Suprapubic skin (tissue), 3 donors: Measurements from ENCODE around the gene FEZ2.

Source experiments
- CTCF ChIP-seq, 2 donors: fragments of 200-600 bp in 1 of 2; fragments of 450-650 bp in 1 of 2; sonication (generic) in 1 of 2; IDR thresholded peaks; one replicate each; pipeline ENCODE4 v1.5.1; 2016 to 2019; ENCODE audit warnings: antibody characterized with exemption in 2 of 2, mild to moderate bottlenecking in 1 of 2, moderate library complexity in 1 of 2
- POLR2A ChIP-seq, 2 donors: fragments of 450-650 bp; IDR thresholded peaks; one replicate each; pipeline ENCODE4 v1.6.1; 2017; ENCODE audit warnings: antibody characterized with exemption in 2 of 2, mild to moderate bottlenecking in 2 of 2, moderate library complexity in 2 of 2

- no peak for TF ChIP-seq CTCF (IDR thresholded peaks at IDR 0.05)
- TF ChIP-seq POLR2A (IDR thresholded peaks at IDR 0.05), result no peak
These were observed 32.3 kb downstream of the FEZ2 start for GRCh38 chr2:36565712-36566111.
